Measurements from ENCODE around the gene TMEM52.

Gene TMEM52

DNA sequence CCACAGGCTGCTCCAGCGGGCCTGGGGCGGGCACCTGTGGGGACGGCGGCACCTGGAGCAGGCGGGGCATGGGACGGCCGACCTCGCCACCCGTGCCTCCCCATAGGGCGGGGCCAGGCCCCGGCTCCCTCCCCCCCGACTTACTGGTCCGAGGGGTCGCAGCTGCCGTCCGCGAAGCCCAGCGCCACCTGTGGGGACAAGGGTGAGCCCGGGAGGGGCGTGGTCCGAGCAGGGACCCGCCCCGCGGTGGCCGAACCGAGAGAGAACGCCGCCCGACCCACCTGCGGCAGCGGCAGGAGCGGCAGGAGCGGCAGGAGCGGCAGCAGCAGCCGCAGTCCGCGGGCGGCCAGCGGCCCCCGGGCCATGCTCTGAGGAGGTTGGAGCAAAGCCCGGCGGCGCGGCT, at the start of gene TMEM52:
TSS of gene TMEM52 (minus strand) at position 379 of the 403 bp plus-strand sequence. CDS start at position 365, 14 bp downstream.
- TF ChIP-seq, protein P1, sequence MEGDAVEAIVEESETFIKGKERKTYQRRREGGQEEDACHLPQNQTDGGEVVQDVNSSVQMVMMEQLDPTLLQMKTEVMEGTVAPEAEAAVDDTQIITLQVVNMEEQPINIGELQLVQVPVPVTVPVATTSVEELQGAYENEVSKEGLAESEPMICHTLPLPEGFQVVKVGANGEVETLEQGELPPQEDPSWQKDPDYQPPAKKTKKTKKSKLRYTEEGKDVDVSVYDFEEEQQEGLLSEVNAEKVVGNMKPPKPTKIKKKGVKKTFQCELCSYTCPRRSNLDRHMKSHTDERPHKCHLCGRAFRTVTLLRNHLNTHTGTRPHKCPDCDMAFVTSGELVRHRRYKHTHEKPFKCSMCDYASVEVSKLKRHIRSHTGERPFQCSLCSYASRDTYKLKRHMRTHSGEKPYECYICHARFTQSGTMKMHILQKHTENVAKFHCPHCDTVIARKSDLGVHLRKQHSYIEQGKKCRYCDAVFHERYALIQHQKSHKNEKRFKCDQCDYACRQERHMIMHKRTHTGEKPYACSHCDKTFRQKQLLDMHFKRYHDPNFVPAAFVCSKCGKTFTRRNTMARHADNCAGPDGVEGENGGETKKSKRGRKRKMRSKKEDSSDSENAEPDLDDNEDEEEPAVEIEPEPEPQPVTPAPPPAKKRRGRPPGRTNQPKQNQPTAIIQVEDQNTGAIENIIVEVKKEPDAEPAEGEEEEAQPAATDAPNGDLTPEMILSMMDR (IDR thresholded peaks at IDR 0.05): peak; percentile 26; the same call in 1 of the 2 replicates

DNA sequence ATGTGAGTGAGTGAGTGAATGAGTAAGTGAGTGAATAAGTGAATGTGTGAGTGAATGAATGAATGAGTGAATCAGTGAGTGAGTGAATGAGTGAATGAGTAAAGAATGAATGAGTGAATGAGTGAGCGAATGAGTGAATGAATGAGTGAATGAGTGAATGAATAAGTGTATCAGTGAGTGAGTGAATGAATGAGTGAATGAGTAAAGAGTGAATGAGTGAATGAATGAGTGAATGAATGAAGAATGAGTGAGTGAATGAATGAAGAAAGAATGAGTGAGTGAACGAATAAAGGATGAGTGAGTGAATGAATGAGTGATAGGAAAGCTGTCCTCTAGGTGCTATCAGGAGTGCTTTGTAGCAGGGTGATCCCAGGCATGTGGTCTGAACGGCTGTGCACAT, 48.8 kb upstream of the TMEM52 start:
- TF ChIP-seq, protein P1 (IDR thresholded peaks at IDR 0.05): no peak

DNA sequence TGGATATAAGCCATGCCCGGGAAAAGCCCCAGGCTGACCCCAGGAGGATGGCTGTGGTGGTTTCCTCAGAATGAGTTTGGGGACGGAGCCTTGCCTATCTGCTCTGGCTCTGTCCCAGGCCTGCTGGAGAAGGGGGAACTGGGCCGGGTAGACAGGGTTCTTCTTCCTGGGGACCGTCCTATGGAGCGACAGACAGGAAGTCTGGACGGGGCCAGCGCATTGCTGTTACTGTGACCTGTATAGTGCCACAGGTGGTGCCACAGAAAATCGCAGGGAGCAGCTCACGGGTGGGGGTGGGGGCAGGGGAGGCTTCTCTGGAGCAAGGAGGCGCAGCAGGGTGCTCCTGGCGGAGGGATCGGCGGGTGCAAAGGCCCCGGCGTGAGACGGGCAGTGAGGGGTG, 48.1 kb upstream of the TMEM52 start:
- TF ChIP-seq, protein P1 (IDR thresholded peaks at IDR 0.05): no peak

DNA sequence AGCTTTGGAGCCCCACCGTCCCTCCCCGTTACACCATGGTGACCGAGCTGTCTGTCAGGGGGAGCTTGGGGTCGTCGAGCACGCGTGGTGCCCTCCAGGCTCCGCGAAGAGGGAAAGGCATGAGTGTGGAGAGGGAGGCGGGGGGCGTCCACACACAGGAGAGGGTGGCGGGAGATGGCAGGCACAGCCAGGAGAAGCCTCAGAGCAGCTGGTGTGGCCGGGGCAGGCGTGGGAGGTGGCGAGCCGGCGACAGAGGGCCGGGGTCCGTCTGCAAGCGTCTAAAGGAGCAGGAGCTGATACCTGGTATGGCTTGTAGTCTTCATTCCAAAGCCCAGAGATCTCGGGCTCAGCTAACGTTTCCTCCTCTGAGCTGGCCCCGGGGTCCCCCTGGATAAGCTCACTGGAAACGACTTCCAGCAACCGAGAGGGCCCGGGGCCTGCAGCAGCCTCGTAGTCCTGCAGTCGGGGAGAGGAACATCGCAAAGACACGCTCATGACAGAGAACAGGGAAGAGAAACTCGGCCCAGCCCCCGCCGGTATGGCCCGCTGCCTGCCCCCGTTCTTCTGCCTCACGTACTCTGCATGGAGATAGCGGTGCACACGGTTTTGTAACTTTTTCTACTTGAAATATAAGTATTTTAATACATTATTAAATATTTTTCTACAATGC, 47.1 kb upstream of the TMEM52 start:
- TF ChIP-seq, protein P1 (IDR thresholded peaks at IDR 0.05): no peak

DNA sequence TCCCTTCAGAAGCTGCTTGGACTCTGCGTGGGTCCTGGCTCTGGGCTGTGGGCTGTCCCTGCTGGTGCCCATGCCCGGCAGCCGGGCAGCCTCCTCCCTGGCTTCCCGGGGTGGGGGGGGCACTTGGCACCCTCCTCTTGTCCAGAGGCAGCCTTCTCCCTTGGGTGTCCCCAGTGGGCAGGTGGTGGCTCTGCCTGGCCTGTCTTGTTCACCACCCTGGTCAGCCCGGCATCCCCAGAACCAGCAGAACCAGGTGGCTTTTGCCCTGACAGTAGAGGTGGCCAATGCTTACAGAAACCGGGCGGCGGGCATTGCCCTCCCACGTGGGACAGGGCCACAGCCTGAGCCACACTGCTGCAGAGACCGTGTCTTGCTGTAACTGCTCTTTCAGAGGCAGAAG, 46.5 kb upstream of the TMEM52 start:
- TF ChIP-seq, protein P1 (IDR thresholded peaks at IDR 0.05): no peak

DNA sequence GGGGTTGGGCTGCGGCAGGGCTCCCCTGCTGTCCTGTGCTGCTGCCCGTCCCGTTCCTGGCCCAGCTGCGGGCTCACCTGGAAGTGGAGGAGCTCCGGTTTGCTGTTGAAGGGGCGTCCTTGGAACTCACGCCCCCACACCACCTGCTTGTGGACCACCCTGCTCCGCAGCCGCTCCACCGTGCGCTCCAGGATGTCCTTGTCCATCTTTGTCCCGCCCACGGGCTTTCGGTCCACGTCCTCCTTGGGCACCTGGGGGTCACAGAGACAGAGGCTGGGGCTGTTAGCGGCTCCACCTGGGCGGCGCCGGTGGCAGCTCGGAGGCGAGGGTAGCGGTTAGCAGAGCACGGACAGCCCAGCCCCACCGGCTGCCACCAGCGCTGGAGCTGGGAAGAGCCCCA, 45.7 kb upstream of the TMEM52 start:
- TF ChIP-seq, protein P1 (IDR thresholded peaks at IDR 0.05): no peak

DNA sequence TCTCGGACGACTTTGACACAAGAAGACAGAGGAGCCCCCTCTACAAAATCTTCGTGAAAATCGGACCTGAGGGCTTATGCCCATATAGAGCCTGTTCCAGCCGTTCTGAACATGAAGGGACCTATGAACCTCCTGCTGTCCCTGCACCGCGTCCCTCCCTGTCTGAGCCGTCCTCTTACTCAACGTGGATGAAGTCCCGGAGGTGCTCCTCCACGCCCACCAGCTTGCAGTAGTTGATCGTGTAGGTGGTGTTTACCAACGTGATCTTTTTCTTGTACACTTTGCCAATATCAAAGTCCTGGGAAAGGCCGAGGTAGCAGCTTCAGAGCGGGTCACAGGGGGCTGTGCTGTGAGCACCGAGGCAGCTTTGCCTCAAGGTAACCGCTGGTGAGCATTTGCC, 44.5 kb upstream of the TMEM52 start:
- TF ChIP-seq, protein P1 (IDR thresholded peaks at IDR 0.05): no peak

DNA sequence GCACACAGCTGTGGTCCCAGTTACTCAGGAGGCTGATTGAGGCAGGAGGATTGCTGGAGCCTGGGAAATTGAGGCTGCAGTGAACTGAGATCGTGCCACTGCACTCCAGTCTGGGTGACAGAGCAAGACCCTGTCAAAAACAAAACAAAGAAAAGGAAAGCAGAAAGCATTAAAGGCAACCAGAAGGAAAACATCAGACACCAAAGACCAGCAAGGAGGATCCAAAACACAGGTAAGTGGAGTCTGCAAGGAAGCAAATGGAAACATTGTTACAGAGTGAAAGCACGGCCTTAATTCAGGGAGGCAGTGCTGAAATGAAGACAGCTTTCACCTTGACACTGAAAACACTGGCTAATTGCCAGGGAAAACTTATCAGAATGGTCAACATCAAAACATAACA, 43.7 kb upstream of the TMEM52 start:
- TF ChIP-seq, protein P1 (IDR thresholded peaks at IDR 0.05): no peak

Data from LNCAP (cell line).